ENCODE measurements around the gene PRKCZ.

Gene PRKCZ

GRCh38 chr1:2124446-2125198 is 74.4 kb downstream of the PRKCZ start:
- DNase-seq: no peak

GRCh38 chr1:2125350-2126211 is 75.4 kb downstream of the PRKCZ start:
- no peak for DNase-seq

- DNase-seq: no peak
These were observed 76.3 kb downstream of the PRKCZ start for GRCh38 chr1:2126331-2127186.

GRCh38 chr1:2127187-2128145 is 77.3 kb downstream of the PRKCZ start:
- no peak for DNase-seq

- no peak for DNase-seq
These were observed 78.1 kb downstream of the PRKCZ start for GRCh38 chr1:2128189-2128901.

- DNase-seq: no peak
These were observed 79.2 kb downstream of the PRKCZ start for GRCh38 chr1:2129256-2129943.

GRCh38 chr1:2130156-2130555 is 79.9 kb downstream of the PRKCZ start:
- no peak for DNase-seq

GRCh38 chr1:2130871-2131289 is 80.7 kb downstream of the PRKCZ start:
- DNase-seq: no peak

GRCh38 chr1:2132222-2133038 is 82.2 kb downstream of the PRKCZ start:
- no peak for DNase-seq

- DNase-seq: no peak
These were observed 83.0 kb downstream of the PRKCZ start for GRCh38 chr1:2133039-2133878.

- no peak for DNase-seq
These were observed 83.6 kb downstream of the PRKCZ start for GRCh38 chr1:2133879-2134215.

- no peak for DNase-seq
These were observed 84.0 kb downstream of the PRKCZ start for GRCh38 chr1:2134266-2134620.

- DNase-seq: no peak
These were observed 84.6 kb downstream of the PRKCZ start for GRCh38 chr1:2134621-2135307.

- no peak for DNase-seq
These were observed 85.2 kb downstream of the PRKCZ start for GRCh38 chr1:2135441-2135841.

- DNase-seq: no peak
These were observed 85.7 kb downstream of the PRKCZ start for GRCh38 chr1:2135941-2136340.

GRCh38 chr1:2136386-2137235 is 86.4 kb downstream of the PRKCZ start:
- DNase-seq: no peak

Data from NCI-H2227 treated with DMSO at 0.1 percent for 48 hours (cell line).